Liver (tissue), 3 donors: Measurements from ENCODE around the gene HEPN1.

Experiments
- CTCF ChIP-seq: fragments of 150-350 bp; IDR thresholded peaks from 2 replicates; pipeline ENCODE4 v1.5.1; 2017; ENCODE audit warnings: improper control_type of control experiment, low read depth, low read length; ENCODE audit not compliant: missing input control
- GABPA ChIP-seq, 2 donors: IDR thresholded peaks in 1 of 2; conservative IDR thresholded peaks in 1 of 2; 2 replicates each; pipeline ENCODE4 v1.6.1; 2016; ENCODE audit warnings: antibody characterized with exemption in 2 of 2, mild to moderate bottlenecking in 1 of 2, moderate library complexity in 1 of 2
- HNF4G ChIP-seq: IDR thresholded peaks from 2 replicates; pipeline ENCODE4 v1.6.1; 2016; ENCODE audit warnings: antibody characterized with exemption
- MAX ChIP-seq: IDR thresholded peaks from 2 replicates; pipeline ENCODE4 v1.6.1; 2016; ENCODE audit warnings: antibody characterized with exemption
- NR2F2 ChIP-seq: IDR thresholded peaks from 2 replicates; pipeline ENCODE4 v1.6.1; 2016; ENCODE audit warnings: antibody characterized with exemption
- RAD21 ChIP-seq, 2 donors: IDR thresholded peaks; 2 replicates each; pipeline ENCODE4 v1.6.1; 2016; ENCODE audit warnings: antibody characterized with exemption in 2 of 2, mild to moderate bottlenecking in 2 of 2
- RXRA ChIP-seq, 2 donors: IDR thresholded peaks; 2 replicates each; pipeline ENCODE4 v1.6.1; 2017 to 2018; ENCODE audit warnings: antibody characterized with exemption in 2 of 2, mild to moderate bottlenecking in 1 of 2
- TAF1 ChIP-seq: conservative IDR thresholded peaks from 2 replicates; pipeline ENCODE4 v1.6.1; 2016; ENCODE audit warnings: antibody characterized with exemption, mild to moderate bottlenecking
- YY1 ChIP-seq: IDR thresholded peaks from 2 replicates; pipeline ENCODE4 v1.6.1; 2016; ENCODE audit warnings: antibody characterized with exemption, mild to moderate bottlenecking
- donor health status: healthy.
- donor health status: healthy.

GRCh38 chr11:124876818-124877630 is 42.0 kb upstream of the HEPN1 start:
- TF ChIP-seq CTCF = no peak
- no peak for TF ChIP-seq MAX
- no peak for TF ChIP-seq NR2F2
- TF ChIP-seq GABPA (IDR thresholded peaks at IDR 0.05 in 1 of 2, conservative IDR thresholded peaks at IDR 0.05 in 1 of 2) = no peak
- no peak for TF ChIP-seq YY1
- TF ChIP-seq RXRA (IDR thresholded peaks at IDR 0.05) = no peak
- no peak for TF ChIP-seq TAF1
- TF ChIP-seq HNF4G = no peak
- TF ChIP-seq RAD21 (IDR thresholded peaks at IDR 0.05) = no peak
